MM.1S (cell line): ENCODE measurements around the gene DOK3.

ENCODE experiments used
- CTCF ChIP-seq: fragments of 300-600 bp; sonication (generic); IDR thresholded peaks from 2 replicates; pipeline ENCODE4 v1.5.1; 2016; ENCODE audit warnings: antibody characterized with exemption, low read length, mixed read lengths
- EZH2 ChIP-seq: fragments of 300-600 bp; sonication (generic); optimal IDR thresholded peaks from 2 replicates; pipeline ENCODE3; 2017; ENCODE audit warnings: low read depth, mild to moderate bottlenecking, antibody characterized with exemption, low read length, mixed read lengths
- EZH2phosphoT487 ChIP-seq: fragments of 300-600 bp; sonication (generic); IDR thresholded peaks from 2 replicates; pipeline ENCODE4 v1.6.1; 2018; ENCODE audit warnings: antibody characterized with exemption, low read length

- TF ChIP-seq CTCF (no peak), EZH2phosphoT487 (no peak), EZH2 (no peak)
Measured at GRCh38 chr5:177555228-177555627, 45.6 kb upstream of the DOK3 start.
